ENCODE measurements around the gene DEPDC4. TPM values are rescaled to one million over a fixed set of nuclear protein-coding genes. Genes with fewer than 3 reads are reported as not detected.
"Not testable (repeated sequence)": the region's sequence is repeated elsewhere in the genome, so short reads cannot be mapped to it uniquely, and the experiment has no call there.

DEPDC4 gene
- total RNA-seq, 4 donors from 2014 or later = 0.64 to 2.3 (median 0.72) TPM; not detected in 1

GRCh38 chr12:100225491-100225890 is 41.4 kb downstream of the DEPDC4 start:
- Histone ChIP-seq H3K27ac (no peak overlapping the region), H3K36me3 (peaks cover 35% of the 10 kb centered on the region), H3K4me1 (peaks cover 3% of the 10 kb centered on the region), H3K9me3 (no peaks in the 10 kb centered on the region), H3K27me3 (no peaks in the 10 kb centered on the region), H3K4me3 (no peak overlapping the region)
- no peak for TF ChIP-seq EP300 (IDR thresholded peaks at IDR 0.05)
- no peak for TF ChIP-seq POLR2A (IDR thresholded peaks at IDR 0.05)
- TF ChIP-seq, protein P1, sequence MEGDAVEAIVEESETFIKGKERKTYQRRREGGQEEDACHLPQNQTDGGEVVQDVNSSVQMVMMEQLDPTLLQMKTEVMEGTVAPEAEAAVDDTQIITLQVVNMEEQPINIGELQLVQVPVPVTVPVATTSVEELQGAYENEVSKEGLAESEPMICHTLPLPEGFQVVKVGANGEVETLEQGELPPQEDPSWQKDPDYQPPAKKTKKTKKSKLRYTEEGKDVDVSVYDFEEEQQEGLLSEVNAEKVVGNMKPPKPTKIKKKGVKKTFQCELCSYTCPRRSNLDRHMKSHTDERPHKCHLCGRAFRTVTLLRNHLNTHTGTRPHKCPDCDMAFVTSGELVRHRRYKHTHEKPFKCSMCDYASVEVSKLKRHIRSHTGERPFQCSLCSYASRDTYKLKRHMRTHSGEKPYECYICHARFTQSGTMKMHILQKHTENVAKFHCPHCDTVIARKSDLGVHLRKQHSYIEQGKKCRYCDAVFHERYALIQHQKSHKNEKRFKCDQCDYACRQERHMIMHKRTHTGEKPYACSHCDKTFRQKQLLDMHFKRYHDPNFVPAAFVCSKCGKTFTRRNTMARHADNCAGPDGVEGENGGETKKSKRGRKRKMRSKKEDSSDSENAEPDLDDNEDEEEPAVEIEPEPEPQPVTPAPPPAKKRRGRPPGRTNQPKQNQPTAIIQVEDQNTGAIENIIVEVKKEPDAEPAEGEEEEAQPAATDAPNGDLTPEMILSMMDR (IDR thresholded peaks at IDR 0.05) = no peak
- TF ChIP-seq POLR2AphosphoS5 (IDR thresholded peaks at IDR 0.05) = no peak
- DNase-seq (ENCODE audit: low spot score in 2 of 2) = no peak

- not testable (repeated sequence) for DNase-seq (ENCODE audit: low spot score in 2 of 2); H3K9me3 ChIP-seq; H3K4me1 ChIP-seq; H3K27me3 ChIP-seq; H3K27ac ChIP-seq; H3K4me3 ChIP-seq
- 93% methylated on average over 6 of the region's 6 CpGs for WGBS
- H3K36me3 ChIP-seq = peaks cover 50% of the 10 kb centered on the region
Observed at GRCh38 chr12:100222173-100222572, 44.7 kb downstream of the DEPDC4 start.

- H3K4me3 ChIP-seq = no peak overlapping the region
- no peaks in the 10 kb centered on the region for H3K9me3 ChIP-seq
- H3K27ac ChIP-seq = no peak overlapping the region
- H3K27me3 ChIP-seq = no peaks in the 10 kb centered on the region
- H3K4me1 ChIP-seq = no peaks in the 10 kb centered on the region
- WGBS = 90% methylated on average over 3 of the region's 3 CpGs
- no peak for DNase-seq (ENCODE audit: low spot score in 2 of 2)
- TF ChIP-seq EP300 (IDR thresholded peaks at IDR 0.05) (no peak), POLR2A (IDR thresholded peaks at IDR 0.05) (no peak), POLR2AphosphoS5 (IDR thresholded peaks at IDR 0.05) (no peak)
- TF ChIP-seq, protein P1 (IDR thresholded peaks at IDR 0.05) = no peak
- H3K36me3 ChIP-seq = peaks cover 50% of the 10 kb centered on the region
Observed at GRCh38 chr12:100221523-100221922, 45.4 kb downstream of the DEPDC4 start.

GRCh38 chr12:100219328-100220109 is 47.4 kb downstream of the DEPDC4 start:
- TF ChIP-seq POLR2AphosphoS5 (IDR thresholded peaks at IDR 0.05) = no peak
- no peak for TF ChIP-seq POLR2A (IDR thresholded peaks at IDR 0.05)
- no peak for TF ChIP-seq EP300 (IDR thresholded peaks at IDR 0.05)
- no peaks in the 10 kb centered on the region for H3K9me3 ChIP-seq
- 88% methylated on average over 5 of the region's 5 CpGs for WGBS
- peaks cover 57% of the 10 kb centered on the region for H3K36me3 ChIP-seq
- no peak for DNase-seq (ENCODE audit: low spot score in 2 of 2)
- H3K27me3 ChIP-seq = no peaks in the 10 kb centered on the region
- no peak overlapping the region for H3K4me3 ChIP-seq
- no peak overlapping the region for H3K27ac ChIP-seq
- no peaks in the 10 kb centered on the region for H3K4me1 ChIP-seq

GRCh38 chr12:100216337-100216736 is 50.5 kb downstream of the DEPDC4 start:
- no peak overlapping the region for H3K4me3 ChIP-seq
- DNase-seq (ENCODE audit: low spot score in 2 of 2) = no peak
- TF ChIP-seq POLR2A (IDR thresholded peaks at IDR 0.05) (no peak), EP300 (IDR thresholded peaks at IDR 0.05) (no peak), POLR2AphosphoS5 (IDR thresholded peaks at IDR 0.05) (no peak)
- TF ChIP-seq, protein P1 (IDR thresholded peaks at IDR 0.05) = no peak
- no peaks in the 10 kb centered on the region for H3K9me3 ChIP-seq
- H3K27ac ChIP-seq = no peak overlapping the region
- 96% methylated on average over 4 of the region's 4 CpGs for WGBS
- no peaks in the 10 kb centered on the region for H3K4me1 ChIP-seq
- H3K27me3 ChIP-seq = no peaks in the 10 kb centered on the region
- peaks cover 58% of the 10 kb centered on the region for H3K36me3 ChIP-seq

GRCh38 chr12:100215209-100215608 is 51.7 kb downstream of the DEPDC4 start:
- H3K27ac ChIP-seq = no peak overlapping the region

More at GRCh38 chr12:100215209-100215608, 51.7 kb downstream of the DEPDC4 start:
- no peaks in the 10 kb centered on the region for H3K9me3 ChIP-seq
- peaks cover 55% of the 10 kb centered on the region for H3K36me3 ChIP-seq
- H3K4me1 ChIP-seq = no peaks in the 10 kb centered on the region
- TF ChIP-seq POLR2A (IDR thresholded peaks at IDR 0.05) (no peak), POLR2AphosphoS5 (IDR thresholded peaks at IDR 0.05) (no peak), EP300 (IDR thresholded peaks at IDR 0.05) (no peak)
- TF ChIP-seq, protein P1 (IDR thresholded peaks at IDR 0.05) = no peak
- no peaks in the 10 kb centered on the region for H3K27me3 ChIP-seq
- 46% methylated on average over 1 of the region's 1 CpG for WGBS
- no peak overlapping the region for H3K4me3 ChIP-seq
- DNase-seq (ENCODE audit: low spot score in 2 of 2) = no peak
